ENCODE measurements around the gene TNFRSF14. TPM values are rescaled to one million over a fixed set of nuclear protein-coding genes. Genes with fewer than 3 reads are reported as not detected.
A peak's percentile ranks its signal among the peaks of the same experiment; 100 is the strongest.

TNFRSF14 gene
- total RNA-seq, 1 experiment from 2014 or later = 0.57 TPM

DNA sequence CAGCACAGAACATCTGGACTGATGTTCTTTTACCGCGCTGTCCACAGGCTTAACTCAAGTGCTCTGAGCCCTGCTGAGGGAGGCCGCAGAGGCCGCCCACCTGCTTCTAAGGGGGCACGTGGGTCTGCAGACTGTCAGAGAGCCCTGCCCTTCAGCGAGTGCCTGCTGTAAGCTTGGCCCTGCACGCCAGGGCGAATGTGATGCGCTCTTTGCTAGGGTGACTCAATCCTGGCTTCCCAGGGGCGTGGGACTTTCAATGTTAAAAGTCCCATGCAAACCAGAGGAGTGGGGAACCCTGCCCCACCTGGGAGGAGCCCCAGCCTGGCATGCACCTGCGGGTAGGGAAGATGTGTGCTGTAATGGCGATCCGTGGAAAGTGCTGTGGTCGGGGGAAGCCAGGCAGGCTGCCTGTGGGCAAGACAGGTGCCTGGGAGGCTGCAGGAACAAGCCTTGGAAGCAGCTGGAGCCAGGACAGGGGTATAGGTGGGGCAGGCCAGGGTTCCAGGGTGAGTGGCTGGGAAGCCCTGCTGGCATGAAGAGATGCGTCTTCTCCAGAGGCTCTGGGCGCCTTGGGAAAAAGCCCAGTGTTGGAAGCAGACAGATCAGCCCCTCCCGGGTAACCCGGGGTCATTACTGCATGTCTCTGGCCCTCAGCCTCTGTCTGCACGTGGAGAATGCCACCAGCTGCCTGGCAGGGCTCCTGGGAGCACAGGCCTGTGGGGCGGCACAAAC, 29.2 kb upstream of the TNFRSF14 start:
- Mint-ChIP-seq H3K27me3 (ENCODE audit: low read depth) (peaks cover 51% of the 10 kb centered on the region), H3K27ac (peak overlapping the region in 1 of 3 experiments; percentile 32; a peak in 1 of 7 replicates), H3K4me3 (peak overlapping the region; percentile 69 to 89), H3K4me1 (peaks cover 25 to 29% of the 10 kb centered on the region in 2 experiments), H3K9me3 (no peaks in the 10 kb centered on the region; a peak in 2 of 5 replicates), H3K36me3 (ENCODE audit: insufficient read depth in 1 of 3, low read depth in 3 of 3) (peaks cover 4 to 6% (median 6%) of the 10 kb centered on the region in 3 experiments; a peak in 6 of 7 replicates)
- H2AK5ac ChIP-seq (ENCODE audit: insufficient read length, low read length) = no peak overlapping the region
- peaks cover 11% of the 10 kb centered on the region for H3K23me2 ChIP-seq (ENCODE audit: insufficient read length, low read depth, low read length, poor library complexity, severe bottlenecking)
- H2BK20ac ChIP-seq (ENCODE audit: low read depth, low read length, poor library complexity, severe bottlenecking) = no peak overlapping the region
- TF ChIP-seq, protein P1, sequence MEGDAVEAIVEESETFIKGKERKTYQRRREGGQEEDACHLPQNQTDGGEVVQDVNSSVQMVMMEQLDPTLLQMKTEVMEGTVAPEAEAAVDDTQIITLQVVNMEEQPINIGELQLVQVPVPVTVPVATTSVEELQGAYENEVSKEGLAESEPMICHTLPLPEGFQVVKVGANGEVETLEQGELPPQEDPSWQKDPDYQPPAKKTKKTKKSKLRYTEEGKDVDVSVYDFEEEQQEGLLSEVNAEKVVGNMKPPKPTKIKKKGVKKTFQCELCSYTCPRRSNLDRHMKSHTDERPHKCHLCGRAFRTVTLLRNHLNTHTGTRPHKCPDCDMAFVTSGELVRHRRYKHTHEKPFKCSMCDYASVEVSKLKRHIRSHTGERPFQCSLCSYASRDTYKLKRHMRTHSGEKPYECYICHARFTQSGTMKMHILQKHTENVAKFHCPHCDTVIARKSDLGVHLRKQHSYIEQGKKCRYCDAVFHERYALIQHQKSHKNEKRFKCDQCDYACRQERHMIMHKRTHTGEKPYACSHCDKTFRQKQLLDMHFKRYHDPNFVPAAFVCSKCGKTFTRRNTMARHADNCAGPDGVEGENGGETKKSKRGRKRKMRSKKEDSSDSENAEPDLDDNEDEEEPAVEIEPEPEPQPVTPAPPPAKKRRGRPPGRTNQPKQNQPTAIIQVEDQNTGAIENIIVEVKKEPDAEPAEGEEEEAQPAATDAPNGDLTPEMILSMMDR (conservative IDR thresholded peaks at IDR 0.05) = no peak
- no peak for DNase-seq
- H3K27me3 ChIP-seq (ENCODE audit: insufficient read depth, low read length) = peaks cover 36% of the 10 kb centered on the region; the same call in 1 of the 2 replicates
- no CpG with 5 or more reads among the region's 20 CpGs for whole genome bisulfite sequencing (ENCODE audit: extremely low coverage, insufficient read length, low lambda C conversion rate)
- no peaks in the 10 kb centered on the region for H3K9me3 ChIP-seq (ENCODE audit: control insufficient read depth, low read depth, low read length)
- no peak overlapping the region for H3K23ac ChIP-seq (ENCODE audit: insufficient read length, low read depth, low read length)
- H2BK120ac ChIP-seq (ENCODE audit: low read depth, low read length, poor library complexity, severe bottlenecking) = no peak overlapping the region
- H4K20me1 ChIP-seq (ENCODE audit: control insufficient read depth, insufficient read depth, insufficient read length) = no peaks in the 10 kb centered on the region
- H3K79me1 ChIP-seq (ENCODE audit: insufficient read depth, low read depth, low read length, poor library complexity, severe bottlenecking) = peaks cover 16% of the 10 kb centered on the region
- no peak overlapping the region for H3K9ac ChIP-seq (ENCODE audit: extremely low read depth, insufficient read length, low read length)
- H3K79me2 ChIP-seq (ENCODE audit: insufficient read depth, low read length) = peaks cover 25% of the 10 kb centered on the region; the same call in 1 of the 2 replicates
- H3K56ac ChIP-seq (ENCODE audit: insufficient read length, low read depth, low read length) = no peak overlapping the region
- no peak overlapping the region for H3T11ph ChIP-seq (ENCODE audit: low read length)
- no peak overlapping the region for H3K4ac ChIP-seq (ENCODE audit: low read depth, low read length)
- peaks cover 2% of the 10 kb centered on the region; the same call in 1 of the 2 replicates for H3K4me1 ChIP-seq (ENCODE audit: insufficient read depth, low read length)
- H4K8ac ChIP-seq (replicated peaks; ENCODE audit: insufficient read length, low read depth, low read length) = no peak overlapping the region
- no peak overlapping the region for H2BK12ac ChIP-seq (ENCODE audit: insufficient read length, low read depth, low read length)
- H3K27ac ChIP-seq (ENCODE audit: insufficient read length, low read depth, low read length) = no peak overlapping the region
- no peak overlapping the region for H2BK5ac ChIP-seq (ENCODE audit: insufficient read length, low read length)
- no peak overlapping the region for H4K91ac ChIP-seq (ENCODE audit: insufficient read length, low read depth, low read length)
- no peak overlapping the region for H3K14ac ChIP-seq (ENCODE audit: insufficient read depth, low read length)
- no peak overlapping the region for H2BK15ac ChIP-seq (ENCODE audit: low read depth, low read length)
- peak overlapping the region; percentile 39 for H3K4me2 ChIP-seq (ENCODE audit: insufficient read depth, insufficient read length, low read length)
- H3K18ac ChIP-seq (ENCODE audit: insufficient read length, low read depth, low read length) = no peak overlapping the region
- no peak overlapping the region for H2AFZ ChIP-seq (ENCODE audit: low read length)
- H4K5ac ChIP-seq (ENCODE audit: insufficient read length, low read depth, low read length) = no peak overlapping the region
